H1 (cell line): ENCODE data around the gene KLHL24. TPM values are rescaled to one million over a fixed set of nuclear protein-coding genes. Genes with fewer than 3 reads are reported as not detected.

Experiments
- CTCF ChIA-PET: fragments of 300-600 bp; sonication (Branson Sonifier 250); formaldehyde crosslinking; loops from one replicate; lab custom pipeline; 2021; ENCODE audit not compliant: partially characterized antibody; lab: Charles Lee
- POLR2A ChIA-PET: fragments of 300-600 bp; sonication (Branson Sonifier 250); formaldehyde crosslinking; loops from one replicate; lab custom pipeline; 2021; ENCODE audit warnings: inconsistent platforms; ENCODE audit not compliant: partially characterized antibody; lab: Charles Lee
- DNase-seq, 2 experiments: peaks; one replicate each; pipeline versions ENCODE4 v3.0.0 to v3.0.0-alpha.2; 2010 to 2022; ENCODE audit warnings: low spot score in 2 of 2, low read depth in 1 of 2, mixed read lengths in 1 of 2
- FAIRE-seq: peaks from 2 replicates; lab custom pipeline; 2011; peaks lifted over from hg19 to GRCh38; lab: Jason Lieb, UNC
- H2AFZ ChIP-seq: 2 replicates; pipeline ENCODE4 v1.8.1; 2012; ENCODE audit warnings: low read length, inconsistent platforms
- H2AK5ac ChIP-seq: 2 replicates; pipeline ENCODE4 v1.6.1; 2013; ENCODE audit warnings: low read depth, low read length
- H2BK120ac ChIP-seq: replicated peaks from 2 replicates; pipeline ENCODE3; 2013; ENCODE audit warnings: low read depth, low read length, inconsistent platforms
- H2BK12ac ChIP-seq: 2 replicates; pipeline ENCODE4 v1.6.1; 2013; ENCODE audit warnings: low read depth, low read length
- H2BK15ac ChIP-seq: 2 replicates; pipeline ENCODE4 v1.6.1; 2013; ENCODE audit warnings: low read length
- H2BK20ac ChIP-seq: 2 replicates; pipeline ENCODE4 v1.6.1; 2013; ENCODE audit warnings: low read length
- H2BK5ac ChIP-seq: 2 replicates; pipeline ENCODE4 v1.6.1; 2013; ENCODE audit warnings: low read depth, low read length
- H3K14ac ChIP-seq: 2 replicates; pipeline ENCODE4 v1.6.1; 2013; ENCODE audit warnings: inconsistent platforms; ENCODE audit not compliant: insufficient read length
- H3K18ac ChIP-seq: 2 replicates; pipeline ENCODE4 v1.6.1; 2013; ENCODE audit warnings: low read length; ENCODE audit errors: extremely low read depth
- H3K23ac ChIP-seq: 2 replicates; pipeline ENCODE4 v1.6.1; 2013; ENCODE audit warnings: inconsistent platforms; ENCODE audit not compliant: insufficient read length
- H3K23me2 ChIP-seq: 2 replicates; pipeline ENCODE4 v1.6.1; 2013; ENCODE audit warnings: low read depth, low read length
- H3K27ac ChIP-seq: 2 replicates; pipeline ENCODE4 v1.6.1; 2011; ENCODE audit warnings: low read depth, low read length, inconsistent platforms
- H3K27me3 ChIP-seq, 4 experiments: replicated peaks in 1 of 4; 1 replicate in 1 of 4; 2 replicates in 3 of 4; pipeline versions ENCODE4 v1.6.1 to v1.8.1; 2011 to 2013; ENCODE audit warnings: low read length in 3 of 4, mild to moderate bottlenecking in 3 of 4, inconsistent platforms in 2 of 4, mixed read lengths in 2 of 4, moderate library complexity in 1 of 4; ENCODE audit not compliant: control insufficient read depth in 3 of 4, insufficient read depth in 3 of 4; ENCODE audit errors: extremely low read depth in 1 of 4
- H3K36me3 ChIP-seq, 4 experiments: 2 replicates each; pipeline versions ENCODE4 v1.6.1 to v1.8.1; 2011 to 2013; ENCODE audit warnings: mild to moderate bottlenecking in 4 of 4, low read length in 3 of 4, moderate library complexity in 2 of 4, control low read depth in 1 of 4, inconsistent platforms in 1 of 4; ENCODE audit not compliant: insufficient read depth in 4 of 4, control insufficient read depth in 2 of 4
- H3K4ac ChIP-seq: replicated peaks from 2 replicates; pipeline ENCODE3; 2013; ENCODE audit warnings: low read length, low read depth, mixed read lengths, inconsistent platforms; ENCODE audit not compliant: insufficient read length
- H3K4me1 ChIP-seq, 4 experiments: replicated peaks in 1 of 4; 1 replicate in 1 of 4; 2 replicates in 3 of 4; pipeline versions ENCODE4 v1.6.1 to v1.8.1; 2011 to 2013; ENCODE audit warnings: low read length in 3 of 4, inconsistent platforms in 2 of 4, mixed read lengths in 1 of 4; ENCODE audit not compliant: insufficient read depth in 4 of 4, control insufficient read depth in 3 of 4
- H3K4me2 ChIP-seq, 2 experiments: 2 replicates each; pipeline versions ENCODE4 v1.6.1 to v1.8.1; 2011 to 2013; ENCODE audit warnings: low read depth in 2 of 2, low read length in 2 of 2, control low read depth in 1 of 2, inconsistent platforms in 1 of 2, mild to moderate bottlenecking in 1 of 2; ENCODE audit not compliant: insufficient read depth in 1 of 2
- H3K4me3 ChIP-seq, 4 experiments: fragments of 200-600, 300-600 bp in 1 of 4; sonication (generic), shearing (Covaris generic), sonication (Bioruptor Twin) in 1 of 4; 2 replicates each; pipeline versions ENCODE4 v1.5.1 to v1.8.1; 2011 to 2016; ENCODE audit warnings: low read length in 4 of 4, low read depth in 3 of 4, control low read depth in 2 of 4, inconsistent platforms in 2 of 4, mild to moderate bottlenecking in 2 of 4, mixed read lengths in 1 of 4, moderate library complexity in 1 of 4; ENCODE audit not compliant: insufficient read depth in 2 of 4; ENCODE audit errors: extremely low read depth in 1 of 4
- H3K56ac ChIP-seq: replicated peaks from 2 replicates; pipeline ENCODE3; 2013; ENCODE audit warnings: low read depth, mild to moderate bottlenecking, mixed read lengths, low read length, inconsistent platforms; ENCODE audit not compliant: insufficient read length
- H3K79me1 ChIP-seq: 2 replicates; pipeline ENCODE4 v1.6.1; 2013; ENCODE audit warnings: low read depth, low read length, control low read depth
- H3K79me2 ChIP-seq, 2 experiments: 2 replicates each; pipeline versions ENCODE4 v1.6.1 to v1.8.1; 2012 to 2013; ENCODE audit warnings: low read length in 2 of 2, mild to moderate bottlenecking in 2 of 2, inconsistent platforms in 1 of 2; ENCODE audit not compliant: insufficient read depth in 2 of 2, control insufficient read depth in 1 of 2
- H3K9ac ChIP-seq, 4 experiments: replicated peaks in 1 of 4; 1 replicate in 1 of 4; 2 replicates in 3 of 4; pipeline versions ENCODE4 v1.6.1 to v1.8.1; 2011 to 2013; ENCODE audit warnings: low read depth in 3 of 4, low read length in 3 of 4, control low read depth in 2 of 4, mild to moderate bottlenecking in 2 of 4, moderate library complexity in 2 of 4, inconsistent platforms in 1 of 4; ENCODE audit errors: extremely low read depth in 1 of 4
- H3K9me3 ChIP-seq, 2 experiments: 2 replicates each; pipeline versions ENCODE4 v1.6.1 to v1.8.1; 2012 to 2013; ENCODE audit warnings: mild to moderate bottlenecking in 2 of 2, moderate library complexity in 2 of 2, control low read depth in 1 of 2, inconsistent platforms in 1 of 2, low read depth in 1 of 2, low read length in 1 of 2, mixed read lengths in 1 of 2; ENCODE audit not compliant: insufficient read depth in 2 of 2
- H4K20me1 ChIP-seq, 2 experiments: replicated peaks in 1 of 2; 2 replicates each; pipeline versions ENCODE3 to v1.8.1; 2011 to 2013; ENCODE audit warnings: inconsistent platforms in 2 of 2, low read length in 2 of 2, mild to moderate bottlenecking in 1 of 2; ENCODE audit not compliant: insufficient read depth in 2 of 2, control insufficient read depth in 1 of 2
- H4K5ac ChIP-seq: 2 replicates; pipeline ENCODE4 v1.6.1; 2013; ENCODE audit warnings: low read length, low read depth, mixed read lengths, inconsistent platforms; ENCODE audit not compliant: insufficient read length
- H4K8ac ChIP-seq: 2 replicates; pipeline ENCODE4 v1.8.0; 2013; ENCODE audit warnings: mild to moderate bottlenecking, moderate library complexity, low read length, inconsistent platforms; ENCODE audit not compliant: insufficient read depth; ENCODE audit errors: extremely low read depth
- H4K91ac ChIP-seq: replicated peaks from 2 replicates; pipeline ENCODE3; 2013; ENCODE audit warnings: low read length, mixed read lengths, inconsistent platforms; ENCODE audit not compliant: insufficient read length
- GTF2F1 ChIP-seq: IDR thresholded peaks from 2 replicates; pipeline ENCODE4 v1.6.1; 2012; ENCODE audit warnings: low read depth, low read length, improper control_type of control experiment, borderline replicate concordance
- KDM5A ChIP-seq: fragments of 200-600 bp; IDR thresholded peaks from 2 replicates; pipeline ENCODE4 v1.7.1; 2012; ENCODE audit warnings: mild to moderate bottlenecking, low read length, inconsistent platforms, mixed read lengths
- MAFK ChIP-seq: IDR thresholded peaks from 2 replicates; pipeline ENCODE4 v1.6.1; 2012; ENCODE audit warnings: low read depth, mild to moderate bottlenecking, improper control_type of control experiment, low read length
- MAX ChIP-seq: IDR thresholded peaks from 2 replicates; pipeline ENCODE4 v1.6.1; 2012; ENCODE audit warnings: inconsistent platforms
- NRF1 ChIP-seq: IDR thresholded peaks from 2 replicates; pipeline ENCODE4 v1.6.1; 2011; ENCODE audit warnings: mild to moderate bottlenecking, low read depth, low read length, improper control_type of control experiment
- RAD21 ChIP-seq, 2 experiments: IDR thresholded peaks in 1 of 2; conservative IDR thresholded peaks in 1 of 2; 2 replicates each; pipeline ENCODE4 v1.6.1; 2011; ENCODE audit warnings: low read depth in 2 of 2, low read length in 2 of 2, improper control_type of control experiment in 1 of 2, inconsistent platforms in 1 of 2, mild to moderate bottlenecking in 1 of 2, moderate library complexity in 1 of 2
- RNF2 ChIP-seq: fragments of 200-900, 300-1000 bp; sonication (generic); IDR thresholded peaks from 2 replicates; pipeline ENCODE4 v1.7.1; 2016; ENCODE audit warnings: borderline replicate concordance, low read depth, mild to moderate bottlenecking, antibody characterized with exemption, low read length; ENCODE audit not compliant: poor library complexity, severe bottlenecking; ENCODE audit errors: missing control alignments
- TAF1 ChIP-seq: IDR thresholded peaks from 2 replicates; pipeline ENCODE4 v1.6.1; 2011; ENCODE audit warnings: mild to moderate bottlenecking, low read depth, low read length
- TBP ChIP-seq: IDR thresholded peaks from 2 replicates; pipeline ENCODE4 v1.6.1; 2011; ENCODE audit warnings: low read depth, low read length, improper control_type of control experiment
- USF2 ChIP-seq: IDR thresholded peaks from 2 replicates; pipeline ENCODE4 v1.6.1; 2011; ENCODE audit warnings: low read length, improper control_type of control experiment
- WGBS, 2 experiments: shearing (Covaris generic) in 1 of 2; methylation state at CpG; one replicate each; pipeline versions ENCODE4 v1.1.6 to v1.1.7; 2013 to 2015; ENCODE audit warnings: low lambda C conversion rate in 2 of 2, mixed read lengths in 2 of 2, inconsistent platforms in 1 of 2, low coverage in 1 of 2, missing lambda C conversion rate in 1 of 2; ENCODE audit not compliant: insufficient replicate concordance in 2 of 2, insufficient coverage in 1 of 2, insufficient read length in 1 of 2; ENCODE audit errors: extremely low coverage in 1 of 2, missing lambda C conversion rate in 1 of 2; 5-methylcytosine and 5-hydroxymethylcytosine counted together
- polyA plus RNA-seq, 7 experiments: library from polyadenylated mRNA; depleted of rRNA in 3 of 7; stranded (reverse) in 5 of 7; unstranded in 2 of 7; fragments of >200 nt in 5 of 7; fragments of 200-250 nt in 2 of 7; gene quantifications; 1 replicate in 5 of 7; 2 replicates in 1 of 7; 4 replicates in 1 of 7; pipeline versions ENCODE4 v1.2.1 to v1.2.3, GENCODE V29; 2011 to 2013; ENCODE audit warnings: missing spikeins in 2 of 7, mixed read lengths in 2 of 7
- total RNA-seq: library from RNA; stranded (reverse); fragmentation: NEBNext Ultra II Directional; extraction: Animal tissue kit (Norgen Biotek cat#: 25700); gene quantifications from 2 replicates; pipeline ENCODE4 v1.2.1, GENCODE V29; 2021

Gene KLHL24
- total and polyA plus RNA-seq, 2 of the 8 experiments (the other 6 are each of a cell fraction or from before 2014, with no cell fraction given), result 12.5 to 36.2 TPM

- Histone ChIP-seq H3K23ac (no peak overlapping the region), H4K8ac (no peak overlapping the region), H3K27me3 (no peaks in the 10 kb centered on the region), H3K4me3 (no peak overlapping the region), H3K9me3 (no peaks in the 10 kb centered on the region), H2AK5ac (no peak overlapping the region), H3K23me2 (no peaks in the 10 kb centered on the region), H2BK20ac (no peak overlapping the region), H2BK15ac (no peak overlapping the region), H3K9ac (no peak overlapping the region), H3K4me1 (peaks cover 0 to 5% (median 2%) of the 10 kb centered on the region in 4 experiments; a peak in 3 of 7 replicates), H2BK120ac (no peak overlapping the region), H2BK5ac (no peak overlapping the region), H3K36me3 (no peaks in the 10 kb centered on the region), H3K18ac (no peak overlapping the region), H2BK12ac (no peak overlapping the region), H3K79me2 (no peaks in the 10 kb centered on the region), H3K4ac (no peak overlapping the region), H4K5ac (no peak overlapping the region), H3K4me2 (no peak overlapping the region), H3K27ac (no peak overlapping the region), H3K79me1 (no peaks in the 10 kb centered on the region), H3K56ac (no peak overlapping the region), H4K91ac (no peak overlapping the region), H3K14ac (no peak overlapping the region), H4K20me1 (no peaks in the 10 kb centered on the region), H2AFZ (no peak overlapping the region)
- CTCF ChIA-PET, result interaction anchor here (0.7 to 1.2 kb wide), 2 partner anchors 8 to 24 kb away, joined by 3 read pairs; no protein-coding TSS in a partner anchor
- 86% methylated on average over 7 of the region's 7 CpGs; no CpG with 5 or more reads in 1 of the 2 experiments for WGBS, 2 experiments
- POLR2A ChIA-PET, result interaction anchor here (0.6 kb wide), 1 partner anchor 89 kb away, joined by 4 read pairs; no protein-coding TSS in a partner anchor
- DNase-seq, result no peak
- no peak for FAIRE-seq
- TF ChIP-seq RAD21 (IDR thresholded peaks at IDR 0.05 in 1 of 2, conservative IDR thresholded peaks at IDR 0.05 in 1 of 2; ENCODE audit: low read depth in 2 of 2, low read length in 2 of 2) (no peak), RNF2 (no peak), TBP (no peak), NRF1 (no peak), KDM5A (no peak), TAF1 (no peak), MAX (no peak), MAFK (no peak), USF2 (no peak), GTF2F1 (no peak)
Observed at GRCh38 chr3:183613366-183614285, 21.8 kb upstream of the KLHL24 start.
